GM21381 (cell line): ENCODE data around the gene MTMR10.

Experiments used
- ATAC-seq: cut with Tn5 transposase; IDR thresholded peaks from one replicate; pipeline ENCODE4 v1.9.1; 2021; ENCODE audit warnings: mild to moderate bottlenecking, moderate library complexity; ENCODE audit not compliant: unreplicated experiment

MTMR10 gene

GRCh38 chr15:30921781-30922479, 69.5 kb downstream of the MTMR10 start:
- ATAC-seq = no peak

- ATAC-seq = no peak
These were observed 70.3 kb downstream of the MTMR10 start for GRCh38 chr15:30921106-30921505.

GRCh38 chr15:30919877-30920550, 71.4 kb downstream of the MTMR10 start:
- no peak for ATAC-seq

GRCh38 chr15:30918366-30918765, 73.1 kb downstream of the MTMR10 start:
- ATAC-seq = no peak

- ATAC-seq = no peak
These were observed 73.8 kb downstream of the MTMR10 start for GRCh38 chr15:30917675-30918074.

GRCh38 chr15:30917013-30917412, 74.4 kb downstream of the MTMR10 start:
- ATAC-seq = no peak

- ATAC-seq = no peak
These were observed 77.7 kb downstream of the MTMR10 start for GRCh38 chr15:30913761-30914160.

- ATAC-seq = no peak
These were observed 85.1 kb downstream of the MTMR10 start for GRCh38 chr15:30906366-30906765.

- no peak for ATAC-seq
These were observed 85.6 kb downstream of the MTMR10 start for GRCh38 chr15:30905821-30906220.

- no peak for ATAC-seq
These were observed 86.6 kb downstream of the MTMR10 start for GRCh38 chr15:30904812-30905211.

GRCh38 chr15:30903497-30904187, 87.8 kb downstream of the MTMR10 start, which contains the start of gene FAN1:
Gene FAN1, plus strand, starts transcription at chr15:30903915. Its CDS starts 749 bp downstream, at chr15:30904664.
- ATAC-seq = peak; percentile 90

GRCh38 chr15:30901889-30902288, 89.5 kb downstream of the MTMR10 start:
- ATAC-seq = no peak

GRCh38 chr15:30896211-30896606, 95.2 kb downstream of the MTMR10 start:
- ATAC-seq = no peak

- no peak for ATAC-seq
These were observed 95.8 kb downstream of the MTMR10 start for GRCh38 chr15:30895461-30896210.

- no peak for ATAC-seq
These were observed 102.2 kb downstream of the MTMR10 start for GRCh38 chr15:30889196-30889595.
